Activated effector memory CD4-positive, alpha-beta T cell treated with anti-CD3 and anti-CD28 coated beads, Interleukin-2, amount 50 U/mL, for 16 hours (primary cell): ENCODE data around the gene BMF.
"Not testable (repeated sequence)": the region's sequence is repeated elsewhere in the genome, so short reads cannot be mapped to it uniquely, and the experiment has no call there.

Experiments
- DNase-seq: peaks from one replicate; pipeline ENCODE4 v3.0.0-alpha.2; 2020

The BMF gene

DNA sequence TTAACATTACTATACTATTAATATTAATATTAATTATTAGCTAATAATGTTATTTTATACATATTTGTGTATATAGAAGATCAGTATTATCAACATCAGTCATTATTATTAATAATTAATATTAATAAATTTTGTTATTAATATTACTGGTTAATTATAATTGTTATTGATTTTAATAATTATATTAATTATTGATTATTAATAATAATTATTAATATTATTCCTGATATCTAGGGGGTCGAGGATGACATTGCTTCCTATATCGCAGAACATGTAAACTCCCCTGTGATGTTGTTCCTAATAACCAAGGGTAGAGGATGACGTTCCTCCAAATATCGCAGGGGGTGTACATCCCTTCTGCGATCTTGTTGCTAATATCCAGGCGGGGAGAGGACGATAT, 17.3 kb upstream of the BMF start:
- DNase-seq: no peak

- not testable (repeated sequence) for DNase-seq
Measured at GRCh38 chr15:40124807-40125285, 16.2 kb upstream of the BMF start.

GRCh38 chr15:40124333-40124732, 15.7 kb upstream of the BMF start:
- DNase-seq: not testable (repeated sequence)

GRCh38 chr15:40123863-40124262, 15.2 kb upstream of the BMF start:
- DNase-seq: not testable (repeated sequence)

DNA sequence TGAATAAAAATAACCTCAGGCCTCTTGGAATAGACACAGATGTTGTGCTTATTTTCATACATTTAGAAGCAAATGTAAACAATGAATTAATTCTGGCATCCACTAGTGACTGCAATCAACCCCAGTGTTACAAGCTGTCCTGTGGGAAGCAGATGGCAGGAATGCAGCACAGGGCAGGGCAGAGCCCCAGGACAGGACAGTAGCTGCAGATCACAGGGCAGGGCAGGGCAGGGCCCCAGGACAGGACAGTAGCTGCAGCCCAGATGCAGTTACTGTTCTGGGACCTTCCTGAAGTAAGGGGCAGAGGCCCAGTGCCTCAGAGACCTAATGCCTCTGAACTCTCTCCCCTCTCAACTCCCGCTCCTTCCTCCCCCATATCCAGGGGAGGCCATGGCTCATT, 14.3 kb upstream of the BMF start:
- DNase-seq: not testable (repeated sequence)

DNA sequence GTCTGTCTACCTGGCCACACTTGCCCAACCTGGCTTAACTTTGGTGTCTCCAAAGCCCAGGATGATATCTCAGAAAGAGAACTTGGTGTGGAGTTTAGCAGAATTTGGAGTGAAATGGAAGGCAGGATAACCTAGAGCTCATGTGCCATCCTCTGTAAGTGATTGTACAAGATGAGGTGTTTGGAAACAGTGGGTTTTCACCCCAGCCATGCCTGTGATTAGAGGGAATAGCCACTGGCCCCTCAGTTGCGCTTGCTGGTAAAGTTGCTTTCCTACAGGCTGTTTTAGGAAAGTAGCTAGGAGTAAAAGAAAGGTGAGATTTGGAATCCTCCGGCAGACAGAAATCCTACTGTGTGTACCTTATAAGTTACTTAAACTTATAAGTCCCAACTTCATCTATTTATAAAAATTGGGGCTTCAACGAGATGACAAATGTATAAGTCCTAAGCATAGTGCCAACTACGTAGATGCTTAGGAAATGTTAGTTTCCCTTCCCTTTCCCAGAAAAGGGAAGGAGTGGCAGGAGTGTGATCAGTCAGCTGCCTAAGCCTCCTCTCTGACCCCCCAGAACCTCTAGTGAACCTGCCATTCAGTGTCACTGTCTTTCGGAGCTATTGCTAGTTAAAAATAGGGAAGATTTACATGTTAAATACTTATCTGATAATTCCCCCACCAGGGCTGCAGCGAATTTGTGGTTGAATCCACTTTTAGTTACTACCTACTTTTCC, 13.4 kb upstream of the BMF start:
- no peak for DNase-seq

DNA sequence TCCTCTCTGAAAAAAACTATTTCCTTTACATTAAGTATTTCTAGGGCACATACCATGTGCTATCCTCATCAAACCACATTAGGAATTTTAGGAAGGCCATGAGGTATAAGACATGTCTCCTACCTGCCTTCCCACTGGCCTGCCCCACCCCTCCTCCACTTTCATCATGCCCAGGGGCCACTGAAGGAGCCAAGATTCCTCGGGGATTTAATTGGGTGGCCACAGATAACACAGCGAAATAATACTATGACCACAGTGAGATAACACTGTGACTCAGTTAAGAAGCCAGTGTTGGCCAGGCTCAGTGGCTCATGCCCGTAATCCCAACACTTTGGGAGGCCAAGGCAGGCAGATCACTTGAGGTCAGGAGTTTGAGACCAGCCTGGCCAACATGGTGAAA, 9.8 kb upstream of the BMF start:
- DNase-seq: no peak

DNA sequence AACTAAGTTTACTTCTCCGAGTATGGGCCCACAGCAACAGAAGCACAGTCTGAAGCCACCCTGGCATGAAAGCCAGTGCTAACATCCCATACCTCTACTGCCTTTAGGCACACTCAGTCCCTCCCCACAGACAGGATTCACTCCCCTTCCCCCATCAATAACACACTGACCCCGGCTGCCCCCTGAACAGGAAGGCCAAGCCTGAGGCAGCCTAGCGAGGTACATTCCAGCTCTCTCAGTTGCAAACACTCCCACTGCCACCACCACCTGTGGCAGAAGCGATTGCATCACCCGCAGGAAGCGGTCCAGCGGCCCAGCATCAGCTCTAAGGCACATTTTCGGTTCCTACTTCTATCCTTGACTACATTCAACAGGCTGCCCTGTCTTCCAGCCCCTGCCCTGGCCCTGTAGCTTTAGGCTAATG, 7.0 kb upstream of the BMF start:
- DNase-seq: peak; percentile 78

GRCh38 chr15:40115106-40115505, 6.4 kb upstream of the BMF start:
- DNase-seq: peak; percentile 27

DNA sequence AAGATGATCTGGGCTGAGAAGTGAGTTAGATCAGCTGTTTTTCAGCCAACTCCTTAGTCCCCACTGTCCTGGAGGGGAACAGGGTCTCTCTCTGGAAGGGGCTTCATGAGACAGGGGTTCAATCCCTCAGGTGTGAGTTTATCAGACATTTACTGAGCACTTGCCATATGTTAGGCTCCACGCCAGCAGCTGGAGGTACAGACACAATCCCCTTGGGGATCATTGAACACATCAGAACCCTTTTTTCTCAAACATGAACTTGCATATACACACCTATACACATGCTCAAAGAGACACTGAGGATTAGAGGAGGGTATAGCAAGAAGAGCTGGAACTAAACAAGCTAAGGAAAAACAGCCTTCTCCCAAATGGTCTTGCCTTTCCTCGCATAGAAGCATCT, 5.5 kb upstream of the BMF start:
- no peak for DNase-seq

- DNase-seq: peak; percentile 5
Measured at GRCh38 chr15:40112789-40113188, 4.1 kb upstream of the BMF start.

DNA sequence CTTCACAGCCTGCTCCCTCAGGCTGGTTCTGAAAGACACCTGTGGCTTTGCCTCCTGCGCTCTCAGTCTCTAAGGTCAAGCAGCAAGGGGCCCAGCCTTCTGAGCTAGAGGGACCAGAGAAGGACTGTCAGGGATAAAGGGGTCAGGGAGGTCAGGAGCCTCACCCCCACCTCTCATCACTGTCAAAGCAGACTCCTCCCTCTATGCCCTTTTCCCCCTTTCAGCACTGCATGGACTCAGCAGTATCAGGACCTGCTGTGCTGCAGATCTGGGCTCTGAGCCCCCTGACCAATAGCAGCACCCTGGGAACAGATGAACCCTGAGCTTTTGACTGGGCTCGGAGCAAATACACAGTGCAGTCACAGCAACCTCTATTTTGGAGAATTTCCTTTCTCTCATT, 3.2 kb upstream of the BMF start:
- DNase-seq: peak; percentile 37

DNA sequence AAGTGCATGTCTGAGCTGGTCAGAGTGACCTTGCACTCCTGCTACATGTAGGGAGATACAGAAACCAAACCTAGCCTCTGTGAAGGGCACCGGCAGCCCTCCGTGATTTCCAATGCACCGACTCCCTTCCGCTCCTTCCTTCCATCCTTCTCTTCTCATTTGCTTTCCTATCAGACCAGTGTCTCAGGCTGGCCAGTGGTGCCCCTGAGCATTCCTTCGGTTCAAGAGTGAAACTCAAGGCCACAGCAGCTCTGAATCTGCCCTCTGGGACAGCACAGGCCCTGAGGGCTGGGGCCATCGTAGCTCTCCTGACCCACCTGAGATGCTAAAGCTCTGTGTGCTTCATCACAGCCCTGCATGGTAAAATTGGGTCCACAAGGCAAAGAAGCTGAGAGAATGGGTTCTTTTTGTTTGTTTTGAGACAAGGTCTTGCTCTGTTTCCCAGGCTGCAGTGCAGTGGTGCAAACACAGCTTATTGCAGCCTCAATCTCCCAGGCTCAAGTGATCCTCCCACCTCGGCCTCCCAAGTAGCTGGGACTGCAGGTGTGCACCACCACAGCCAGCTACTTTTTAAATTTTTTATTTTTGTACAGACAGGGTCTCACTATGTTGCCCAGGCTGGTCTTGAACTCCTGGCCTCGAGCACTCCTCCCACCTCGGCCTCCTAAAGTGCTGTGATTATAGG, 2.3 kb upstream of the BMF start:
- DNase-seq: peak; percentile 31

- DNase-seq: no peak
Measured at GRCh38 chr15:40108061-40108854, 421 bp downstream of the BMF start.

- no peak for DNase-seq
Measured at GRCh38 chr15:40106203-40107161, 2.2 kb downstream of the BMF start.

DNA sequence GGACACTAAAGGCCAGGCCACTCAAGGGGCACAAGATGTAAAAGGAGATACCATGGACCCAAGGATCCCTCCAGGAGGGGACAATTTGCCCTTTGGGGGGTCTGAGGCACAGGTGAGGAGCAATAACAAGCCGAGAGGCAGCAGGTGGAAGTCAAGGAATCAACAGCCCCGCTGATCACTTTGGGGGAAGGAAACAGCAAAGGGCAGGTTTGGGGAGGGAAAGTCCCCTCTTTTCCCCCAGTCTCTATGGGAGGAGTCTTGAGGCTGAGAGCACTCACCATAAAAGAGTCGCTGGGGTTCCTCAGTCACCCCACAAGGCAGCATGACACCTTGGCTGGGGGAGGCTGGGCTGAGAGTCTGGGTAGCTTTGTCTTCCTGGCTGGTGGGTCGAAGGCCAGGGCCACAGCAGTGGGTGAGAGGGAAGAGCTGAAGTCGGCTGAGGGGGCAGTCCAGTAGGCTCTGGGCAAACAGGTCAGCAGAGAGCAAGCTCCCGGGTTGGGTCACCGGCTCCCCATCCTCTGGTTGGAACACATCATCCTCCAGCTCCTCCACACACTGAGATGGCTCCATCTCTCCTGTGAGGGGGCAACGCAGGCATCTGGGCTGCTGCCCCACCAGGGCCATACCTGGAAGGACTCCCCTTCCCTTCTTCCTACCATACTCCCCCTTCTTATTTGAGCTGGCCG, 3.0 kb downstream of the BMF start:
- DNase-seq: peak; percentile 80

GRCh38 chr15:40104865-40105516, 3.7 kb downstream of the BMF start:
- peak; percentile 94 for DNase-seq

DNA sequence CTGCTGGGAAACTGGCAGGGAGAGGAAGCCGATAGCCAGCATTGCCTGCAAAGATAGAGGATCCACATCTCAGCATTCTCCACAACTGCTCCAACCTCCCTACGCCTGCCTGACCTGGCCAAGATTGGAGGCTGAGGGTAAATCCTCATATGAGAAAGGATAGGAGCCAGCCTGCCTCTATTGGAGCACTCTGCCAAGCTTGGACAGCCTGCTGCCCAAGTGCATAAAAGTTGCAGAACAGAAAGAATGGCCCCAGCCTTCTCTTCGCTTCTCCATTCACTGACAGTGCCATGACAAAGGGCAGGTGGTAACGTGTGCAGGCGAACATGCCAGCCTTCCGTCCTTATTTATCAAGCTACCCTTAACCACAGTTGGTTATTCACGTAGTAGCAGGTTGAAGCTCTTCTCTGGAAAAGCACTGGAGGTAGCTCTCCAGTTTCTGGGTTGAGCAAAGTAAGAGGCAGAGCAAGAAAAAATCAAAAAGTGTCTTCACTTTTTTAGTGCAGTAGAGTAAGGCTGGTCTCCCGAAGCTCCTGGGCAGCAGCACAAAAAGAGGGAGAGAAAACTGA, 4.3 kb downstream of the BMF start:
- DNase-seq: no peak

- DNase-seq: no peak
Measured at GRCh38 chr15:40103864-40104271, 4.8 kb downstream of the BMF start.

GRCh38 chr15:40102897-40103858, 5.5 kb downstream of the BMF start:
- DNase-seq: no peak
